ENCODE measurements around the gene CYP4F3.

DNA sequence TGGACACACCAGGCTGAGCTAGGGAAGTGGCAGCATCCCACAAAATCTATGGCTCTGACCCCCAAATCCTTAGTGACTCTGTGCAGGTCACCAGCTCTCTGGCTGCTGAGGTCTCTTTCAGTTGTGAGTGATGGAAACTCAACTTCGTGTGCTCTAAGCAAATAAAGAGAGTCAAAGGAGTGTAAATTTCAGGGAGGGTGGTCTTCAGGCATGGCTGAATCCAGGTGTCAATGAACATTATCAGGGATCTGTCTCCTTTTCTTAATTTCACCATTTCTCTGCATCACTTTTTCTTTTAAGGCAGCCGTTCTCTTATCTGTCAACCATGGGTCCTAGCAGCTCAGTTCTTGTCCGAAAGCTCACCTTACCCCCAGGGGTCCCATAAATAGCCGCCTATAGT lies 38.4 kb downstream of the CYP4F3 start:
- TF ChIP-seq, protein P1, sequence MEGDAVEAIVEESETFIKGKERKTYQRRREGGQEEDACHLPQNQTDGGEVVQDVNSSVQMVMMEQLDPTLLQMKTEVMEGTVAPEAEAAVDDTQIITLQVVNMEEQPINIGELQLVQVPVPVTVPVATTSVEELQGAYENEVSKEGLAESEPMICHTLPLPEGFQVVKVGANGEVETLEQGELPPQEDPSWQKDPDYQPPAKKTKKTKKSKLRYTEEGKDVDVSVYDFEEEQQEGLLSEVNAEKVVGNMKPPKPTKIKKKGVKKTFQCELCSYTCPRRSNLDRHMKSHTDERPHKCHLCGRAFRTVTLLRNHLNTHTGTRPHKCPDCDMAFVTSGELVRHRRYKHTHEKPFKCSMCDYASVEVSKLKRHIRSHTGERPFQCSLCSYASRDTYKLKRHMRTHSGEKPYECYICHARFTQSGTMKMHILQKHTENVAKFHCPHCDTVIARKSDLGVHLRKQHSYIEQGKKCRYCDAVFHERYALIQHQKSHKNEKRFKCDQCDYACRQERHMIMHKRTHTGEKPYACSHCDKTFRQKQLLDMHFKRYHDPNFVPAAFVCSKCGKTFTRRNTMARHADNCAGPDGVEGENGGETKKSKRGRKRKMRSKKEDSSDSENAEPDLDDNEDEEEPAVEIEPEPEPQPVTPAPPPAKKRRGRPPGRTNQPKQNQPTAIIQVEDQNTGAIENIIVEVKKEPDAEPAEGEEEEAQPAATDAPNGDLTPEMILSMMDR (IDR thresholded peaks at IDR 0.05; ENCODE audit: low read depth, low read length), result no peak
- TF ChIP-seq MAX (IDR thresholded peaks at IDR 0.05; ENCODE audit: low read depth, low read length), result no peak
- TF ChIP-seq POLR2A (IDR thresholded peaks at IDR 0.05; ENCODE audit: extremely low read depth, insufficient read length), result no peak

Data from NB4 (cell line).